ENCODE results near the gene CFHR4. TPM values are rescaled to one million over a fixed set of nuclear protein-coding genes. Genes with fewer than 3 reads are reported as not detected.

CFHR4 gene
- total and polyA plus RNA-seq, 2 donors (not counting 1 experiment from before 2014, with no cell fraction given) = not detected

DNA sequence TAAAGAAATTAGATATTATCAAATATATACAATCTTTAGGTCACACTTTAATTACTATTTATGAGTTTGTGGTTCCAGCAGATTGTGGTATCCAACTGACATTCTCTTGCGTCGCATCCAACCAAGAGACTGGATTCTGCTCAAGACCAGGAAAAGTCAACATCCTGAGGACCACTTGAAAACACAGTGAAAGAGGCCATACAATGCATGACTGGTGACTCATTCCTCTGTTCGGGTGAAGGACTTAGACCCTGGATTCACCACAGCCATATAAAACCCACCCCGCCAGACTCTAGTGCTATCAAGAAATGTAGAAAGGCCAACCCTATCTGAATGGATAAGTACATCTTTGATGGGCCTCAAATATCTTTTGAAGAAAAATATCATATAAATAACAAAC, 14.5 kb upstream of the CFHR4 start:
- H3K4me3 Mint-ChIP-seq = no peak overlapping the region
- peaks cover 2% of the 10 kb centered on the region for H3K9me3 Mint-ChIP-seq (ENCODE audit: insufficient read depth)
- no peaks in the 10 kb centered on the region for H3K4me1 ChIP-seq (ENCODE audit: control insufficient read depth in 2 of 2, insufficient read depth in 2 of 2, low read length in 2 of 2)
- H3K4me3 ChIP-seq (ENCODE audit: control extremely low read depth in 1 of 5, extremely low read depth in 1 of 5, insufficient read depth in 1 of 5, low read depth in 2 of 5, low read length in 4 of 5) = no peak overlapping the region
- intact Hi-C loops (cut with micrococcal nuclease) = no loop called here
- no peak overlapping the region for H2AFZ ChIP-seq (ENCODE audit: insufficient read depth, low read depth, low read length, poor library complexity, severe bottlenecking)
- DNase-seq = no peak
- no peak overlapping the region for H3K27ac ChIP-seq (ENCODE audit: low read length in 2 of 2)
- H3K27me3 Mint-ChIP-seq = no peaks in the 10 kb centered on the region
- no peaks in the 10 kb centered on the region for H3K27me3 ChIP-seq (replicated peaks in 1 of 4; ENCODE audit: control extremely low read depth in 1 of 4, control insufficient read depth in 3 of 4, insufficient read depth in 4 of 4, low read length in 3 of 4)
- no peak overlapping the region for H3K4me2 ChIP-seq (replicated peaks; ENCODE audit: low read depth, low read length, poor library complexity, severe bottlenecking)
- POLR2A ChIA-PET = no interaction called here
- TF ChIP-seq, protein P1, sequence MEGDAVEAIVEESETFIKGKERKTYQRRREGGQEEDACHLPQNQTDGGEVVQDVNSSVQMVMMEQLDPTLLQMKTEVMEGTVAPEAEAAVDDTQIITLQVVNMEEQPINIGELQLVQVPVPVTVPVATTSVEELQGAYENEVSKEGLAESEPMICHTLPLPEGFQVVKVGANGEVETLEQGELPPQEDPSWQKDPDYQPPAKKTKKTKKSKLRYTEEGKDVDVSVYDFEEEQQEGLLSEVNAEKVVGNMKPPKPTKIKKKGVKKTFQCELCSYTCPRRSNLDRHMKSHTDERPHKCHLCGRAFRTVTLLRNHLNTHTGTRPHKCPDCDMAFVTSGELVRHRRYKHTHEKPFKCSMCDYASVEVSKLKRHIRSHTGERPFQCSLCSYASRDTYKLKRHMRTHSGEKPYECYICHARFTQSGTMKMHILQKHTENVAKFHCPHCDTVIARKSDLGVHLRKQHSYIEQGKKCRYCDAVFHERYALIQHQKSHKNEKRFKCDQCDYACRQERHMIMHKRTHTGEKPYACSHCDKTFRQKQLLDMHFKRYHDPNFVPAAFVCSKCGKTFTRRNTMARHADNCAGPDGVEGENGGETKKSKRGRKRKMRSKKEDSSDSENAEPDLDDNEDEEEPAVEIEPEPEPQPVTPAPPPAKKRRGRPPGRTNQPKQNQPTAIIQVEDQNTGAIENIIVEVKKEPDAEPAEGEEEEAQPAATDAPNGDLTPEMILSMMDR (IDR thresholded peaks at IDR 0.05) = no peak
- TF ChIP-seq EZH2 (IDR thresholded peaks at IDR 0.05; ENCODE audit: borderline replicate concordance, insufficient read depth, low read depth, low read length, poor library complexity, severe bottlenecking) = no peak
- no peak overlapping the region for H3K27ac Mint-ChIP-seq
- H3K4me1 Mint-ChIP-seq = no peaks in the 10 kb centered on the region
- no peaks in the 10 kb centered on the region for H3K36me3 ChIP-seq (replicated peaks in 1 of 2; ENCODE audit: control extremely low read depth in 1 of 2, control insufficient read depth in 1 of 2, extremely low read depth in 1 of 2, insufficient read depth in 2 of 2, low read length in 1 of 2)
- no peaks in the 10 kb centered on the region for H4K20me1 ChIP-seq (ENCODE audit: control insufficient read depth, insufficient read depth, low read length, poor library complexity, severe bottlenecking)
- CTCF ChIA-PET = no interaction called here
- WGBS (ENCODE audit: insufficient coverage) = 100% methylated on average over 2 of the region's 4 CpGs
- no peak overlapping the region for H3K9ac ChIP-seq (ENCODE audit: low read length)
- H3K9me3 ChIP-seq (ENCODE audit: control extremely low read depth in 1 of 3, control insufficient read depth in 2 of 3, insufficient read depth in 1 of 3, low read length in 2 of 3) = no peaks in the 10 kb centered on the region
- no peaks in the 10 kb centered on the region for H3K79me2 ChIP-seq (ENCODE audit: control insufficient read depth, insufficient read depth, low read length)
- ATAC-seq (ENCODE audit: low read depth) = no peak

DNA sequence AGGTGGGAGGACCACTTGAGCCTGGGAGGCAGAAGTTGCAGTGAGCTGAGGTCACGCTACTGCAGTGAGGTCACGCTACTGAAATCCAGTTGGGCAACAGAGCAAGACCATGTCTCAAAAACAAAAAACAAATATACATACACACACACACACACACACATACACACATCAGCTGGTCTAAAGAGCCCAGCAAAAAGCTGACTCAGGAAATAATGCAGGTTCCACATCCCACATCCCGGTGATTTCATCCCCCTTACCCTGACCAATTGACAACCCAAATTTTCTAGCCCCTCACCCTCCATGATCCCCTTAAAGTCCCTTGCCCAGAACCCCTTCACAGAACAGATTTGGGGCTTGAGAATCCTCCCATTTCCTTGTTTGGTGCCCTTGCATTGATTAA, 11.9 kb upstream of the CFHR4 start:
- no peak overlapping the region for H3K27ac ChIP-seq (ENCODE audit: low read length in 2 of 2)
- no peak overlapping the region for H3K4me3 ChIP-seq (ENCODE audit: control extremely low read depth in 1 of 5, extremely low read depth in 1 of 5, insufficient read depth in 1 of 5, low read depth in 2 of 5, low read length in 4 of 5)
- H2AFZ ChIP-seq (ENCODE audit: insufficient read depth, low read depth, low read length, poor library complexity, severe bottlenecking) = no peak overlapping the region
- intact Hi-C loops (cut with micrococcal nuclease) = no loop called here
- CTCF ChIA-PET = no interaction called here
- Mint-ChIP-seq H3K9me3 (ENCODE audit: insufficient read depth) (peaks cover 2% of the 10 kb centered on the region), H3K27ac (no peak overlapping the region), H3K4me1 (no peaks in the 10 kb centered on the region), H3K4me3 (no peak overlapping the region), H3K27me3 (no peaks in the 10 kb centered on the region)
- H3K4me2 ChIP-seq (replicated peaks; ENCODE audit: low read depth, low read length, poor library complexity, severe bottlenecking) = no peak overlapping the region
- 100% methylated on average over 1 of the region's 3 CpGs for WGBS (ENCODE audit: insufficient coverage)
- ATAC-seq (ENCODE audit: low read depth) (no peak), DNase-seq (no peak)
- H3K36me3 ChIP-seq (replicated peaks in 1 of 2; ENCODE audit: control extremely low read depth in 1 of 2, control insufficient read depth in 1 of 2, extremely low read depth in 1 of 2, insufficient read depth in 2 of 2, low read length in 1 of 2) = no peaks in the 10 kb centered on the region
- no peak overlapping the region for H3K9ac ChIP-seq (ENCODE audit: low read length)
- no peak for TF ChIP-seq EZH2 (IDR thresholded peaks at IDR 0.05; ENCODE audit: borderline replicate concordance, insufficient read depth, low read depth, low read length, poor library complexity, severe bottlenecking)
- TF ChIP-seq, protein P1 (IDR thresholded peaks at IDR 0.05) = no peak
- POLR2A ChIA-PET = no interaction called here
- H4K20me1 ChIP-seq (ENCODE audit: control insufficient read depth, insufficient read depth, low read length, poor library complexity, severe bottlenecking) = no peaks in the 10 kb centered on the region
- no peaks in the 10 kb centered on the region for H3K27me3 ChIP-seq (replicated peaks in 1 of 4; ENCODE audit: control extremely low read depth in 1 of 4, control insufficient read depth in 3 of 4, insufficient read depth in 4 of 4, low read length in 3 of 4)
- no peaks in the 10 kb centered on the region for H3K4me1 ChIP-seq (ENCODE audit: control insufficient read depth in 2 of 2, insufficient read depth in 2 of 2, low read length in 2 of 2)
- no peaks in the 10 kb centered on the region for H3K9me3 ChIP-seq (ENCODE audit: control extremely low read depth in 1 of 3, control insufficient read depth in 2 of 3, insufficient read depth in 1 of 3, low read length in 2 of 3)
- H3K79me2 ChIP-seq (ENCODE audit: control insufficient read depth, insufficient read depth, low read length) = no peaks in the 10 kb centered on the region
